Esophagus squamous epithelium (tissue), 4 donors: ENCODE data around the gene STYX.
"Not testable (repeated sequence)": the region's sequence is repeated elsewhere in the genome, so short reads cannot be mapped to it uniquely, and the experiment has no call there.

Experiments used
- CTCF ChIP-seq, 6 experiments: fragments of 450-650 bp in 4 of 6; fragments of 200-600 bp in 2 of 6; sonication (generic) in 2 of 6; IDR thresholded peaks; one replicate each; pipeline ENCODE4 v1.5.1; 2016 to 2019; ENCODE audit warnings: antibody characterized with exemption in 6 of 6, mild to moderate bottlenecking in 4 of 6, moderate library complexity in 4 of 6
- POLR2A ChIP-seq, 4 donors: fragments of 450-650 bp; IDR thresholded peaks; one replicate each; pipeline ENCODE4 v1.6.1; 2017; ENCODE audit warnings: antibody characterized with exemption in 4 of 4, mild to moderate bottlenecking in 4 of 4, moderate library complexity in 3 of 4

GRCh38 chr14:52762923-52763322 is 33.0 kb downstream of the STYX start:
- not testable (repeated sequence) for TF ChIP-seq CTCF, POLR2A (IDR thresholded peaks at IDR 0.05)
